Neutrophil (primary cell): ENCODE measurements around the gene ZNF396.

ENCODE experiments used
- H3K27ac ChIP-seq: fragments of 200-600 bp; sonication (generic); 2 replicates; pipeline ENCODE4 v1.5.1; 2016; ENCODE audit warnings: mild to moderate bottlenecking, moderate library complexity
- H3K27me3 ChIP-seq: fragments of 200-600 bp; sonication (generic); 2 replicates; pipeline ENCODE4 v1.6.0; 2016; ENCODE audit warnings: mild to moderate bottlenecking
- H3K36me3 ChIP-seq: fragments of 200-600 bp; sonication (generic); 2 replicates; pipeline ENCODE4 v1.5.1; 2017
- H3K4me1 ChIP-seq, 2 experiments: fragments of 200-600 bp in 1 of 2; sonication (generic) in 1 of 2; 1 replicate in 1 of 2; 2 replicates in 1 of 2; pipeline versions ENCODE4 v1.5.1 to v1.6.1; 2013 to 2016; ENCODE audit warnings: low read depth in 1 of 2, low read length in 1 of 2, mild to moderate bottlenecking in 1 of 2, moderate library complexity in 1 of 2; ENCODE audit not compliant: control insufficient read depth in 1 of 2, insufficient read depth in 1 of 2
- H3K4me3 ChIP-seq, 2 experiments: fragments of 200-600 bp in 1 of 2; sonication (generic) in 1 of 2; 1 replicate in 1 of 2; 2 replicates in 1 of 2; pipeline ENCODE4 v1.5.1; 2013 to 2016; ENCODE audit warnings: low read depth in 1 of 2, low read length in 1 of 2, mild to moderate bottlenecking in 1 of 2, moderate library complexity in 1 of 2
- H3K9me3 ChIP-seq: fragments of 200-600 bp; sonication (generic); 2 replicates; pipeline ENCODE4 v1.5.1; 2016
- CTCF ChIP-seq: fragments of 200-600 bp; sonication (generic); IDR thresholded peaks from 2 replicates; pipeline ENCODE4 v1.5.1; 2016; ENCODE audit warnings: antibody characterized with exemption

ZNF396 gene

DNA sequence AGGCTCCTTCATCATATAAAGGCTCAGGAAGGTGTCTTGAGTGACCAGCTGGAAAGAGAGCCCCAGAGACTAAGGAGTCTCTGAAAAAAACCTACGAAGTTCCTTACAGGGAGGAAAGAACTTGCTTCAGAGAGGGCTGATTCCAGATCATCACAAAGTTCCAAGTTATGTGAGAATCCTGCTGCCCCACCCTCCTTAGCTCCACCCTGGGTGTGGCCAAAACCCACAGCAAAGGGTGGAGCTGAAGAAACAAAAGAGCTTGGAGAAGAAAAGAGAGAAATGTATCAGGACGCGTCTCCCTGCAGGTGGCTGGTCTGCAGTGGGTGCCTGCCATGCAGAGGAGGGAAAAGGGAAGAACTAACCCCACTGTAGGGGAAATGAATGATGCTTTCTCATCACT lies 32.8 kb upstream of the ZNF396 start:
- no peaks in the 10 kb centered on the region for H3K27me3 ChIP-seq
- H3K4me1 ChIP-seq = peaks cover 20 to 23% of the 10 kb centered on the region in 2 experiments
- H3K36me3 ChIP-seq = no peaks in the 10 kb centered on the region
- H3K4me3 ChIP-seq = no peak overlapping the region
- no peak for TF ChIP-seq CTCF
- no peak overlapping the region for H3K27ac ChIP-seq
- H3K9me3 ChIP-seq = no peaks in the 10 kb centered on the region

DNA sequence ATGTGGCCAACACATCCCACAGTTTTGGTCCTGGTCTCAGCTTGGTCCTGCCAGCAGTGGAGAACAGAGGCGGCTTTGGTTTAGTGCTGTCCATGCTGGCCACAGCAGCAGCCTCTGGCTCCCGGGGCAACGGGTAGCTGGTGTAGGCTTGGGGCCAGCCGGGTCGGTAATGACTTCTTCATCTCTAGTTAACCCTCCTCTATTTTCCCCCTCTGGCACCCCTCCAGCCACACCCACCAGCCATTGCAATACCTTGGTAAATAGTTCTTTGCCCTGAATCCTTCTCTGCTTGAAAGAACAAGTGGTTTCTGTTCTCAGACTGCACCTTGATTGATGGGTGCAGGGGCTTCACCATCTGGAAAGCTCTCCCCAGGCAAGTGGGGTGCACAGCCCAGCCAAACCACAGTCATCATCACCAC lies 31.7 kb upstream of the ZNF396 start:
- Histone ChIP-seq H3K36me3 (no peaks in the 10 kb centered on the region), H3K4me1 (peaks cover 20 to 23% of the 10 kb centered on the region in 2 experiments), H3K9me3 (no peaks in the 10 kb centered on the region), H3K27ac (no peak overlapping the region), H3K27me3 (no peaks in the 10 kb centered on the region), H3K4me3 (no peak overlapping the region)
- TF ChIP-seq CTCF = no peak

GRCh38 chr18:35407871-35408481 lies 30.8 kb upstream of the ZNF396 start:
- H3K9me3 ChIP-seq = no peaks in the 10 kb centered on the region
- no peak overlapping the region for H3K4me3 ChIP-seq
- no peaks in the 10 kb centered on the region for H3K27me3 ChIP-seq
- H3K4me1 ChIP-seq = peaks cover 17 to 20% of the 10 kb centered on the region in 2 experiments
- no peaks in the 10 kb centered on the region for H3K36me3 ChIP-seq
- H3K27ac ChIP-seq = no peak overlapping the region
- peak; percentile 79 for TF ChIP-seq CTCF

DNA sequence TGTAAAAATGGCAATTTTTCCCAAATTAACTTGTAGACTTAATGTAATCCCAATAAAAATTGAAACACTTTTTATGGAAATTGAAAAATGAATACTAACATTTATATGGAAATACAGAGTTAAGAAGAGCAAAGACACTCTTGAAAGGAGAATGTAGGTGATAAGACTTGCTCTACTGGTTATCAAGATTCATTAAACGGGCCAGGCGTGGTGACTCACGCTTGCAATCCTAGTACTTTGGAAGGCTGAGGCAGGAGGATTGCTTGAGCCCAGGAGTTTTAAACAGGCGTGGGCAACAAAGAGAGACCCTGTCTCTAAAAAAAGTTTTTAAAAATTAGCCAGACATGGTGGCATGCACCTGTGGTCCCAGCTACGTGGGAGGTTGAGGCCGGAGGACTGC lies 29.5 kb upstream of the ZNF396 start:
- no peaks in the 10 kb centered on the region for H3K36me3 ChIP-seq
- TF ChIP-seq CTCF = no peak
- peaks cover 8% of the 10 kb centered on the region in 2 experiments for H3K4me1 ChIP-seq
- H3K4me3 ChIP-seq = no peak overlapping the region
- H3K27ac ChIP-seq = no peak overlapping the region
- no peaks in the 10 kb centered on the region for H3K27me3 ChIP-seq
- no peaks in the 10 kb centered on the region for H3K9me3 ChIP-seq

- Histone ChIP-seq H3K4me3 (no peak overlapping the region), H3K9me3 (no peaks in the 10 kb centered on the region), H3K27me3 (no peaks in the 10 kb centered on the region), H3K36me3 (no peaks in the 10 kb centered on the region), H3K4me1 (no peaks in the 10 kb centered on the region), H3K27ac (no peak overlapping the region)
- TF ChIP-seq CTCF = no peak
These were observed 20.8 kb upstream of the ZNF396 start for GRCh38 chr18:35397976-35398375.

DNA sequence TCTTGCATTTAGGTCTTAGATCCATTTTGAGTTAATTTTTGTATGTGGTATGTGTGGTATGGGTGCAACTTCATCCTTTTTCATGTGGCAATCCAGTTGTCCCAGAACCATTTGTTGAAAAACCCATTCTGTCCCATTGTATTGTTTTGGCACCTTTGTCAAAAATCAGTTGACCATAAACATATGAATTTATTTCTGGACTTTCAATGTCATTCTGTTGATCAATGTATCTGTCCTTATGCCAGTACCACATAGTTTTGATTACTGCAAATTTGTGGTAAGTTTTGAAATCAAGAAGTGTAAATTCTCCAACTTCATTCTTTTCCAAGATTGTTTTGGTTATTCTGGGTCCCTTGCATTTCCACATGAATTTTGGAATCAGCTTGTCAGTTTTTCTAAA lies 16.6 kb upstream of the ZNF396 start:
- Histone ChIP-seq H3K4me1 (no peaks in the 10 kb centered on the region), H3K9me3 (no peaks in the 10 kb centered on the region), H3K4me3 (no peak overlapping the region), H3K36me3 (no peaks in the 10 kb centered on the region), H3K27ac (no peak overlapping the region), H3K27me3 (peaks cover 4% of the 10 kb centered on the region)
- TF ChIP-seq CTCF = no peak
